T-cell (primary cell): Measurements from ENCODE around the gene XPO5. TPM values are rescaled to one million over a fixed set of nuclear protein-coding genes. Genes with fewer than 3 reads are reported as not detected.
"Not testable (repeated sequence)": the region's sequence is repeated elsewhere in the genome, so short reads cannot be mapped to it uniquely, and the experiment has no call there.

Experiments
- ATAC-seq, 4 experiments: fragments of 200-7000 bp in 3 of 4; fragments of 150-1000 bp in 1 of 4; cut with Tn5 transposase; replicated peaks in 1 of 4; 1 replicate in 3 of 4; 2 replicates in 1 of 4; pipeline ENCODE4 v1.10.0; 2021; ENCODE audit warnings: moderate library complexity in 3 of 4, mild to moderate bottlenecking in 2 of 4, moderate number of reproducible peaks in 1 of 4
- CTCF ChIA-PET, 2 donors: fragments of 300-600 bp; sonication (Branson Sonifier 250); formaldehyde crosslinking; loops; one replicate each; lab custom pipeline; 2022; ENCODE audit warnings: antibody characterized with exemption in 2 of 2; lab: Charles Lee
- POLR2A ChIA-PET, 2 donors: fragments of 300-600 bp; sonication (Branson Sonifier 250); formaldehyde crosslinking; loops; one replicate each; lab custom pipeline; 2022; ENCODE audit warnings: antibody characterized with exemption in 2 of 2; lab: Charles Lee
- DNase-seq, 35 experiments: peaks; one replicate each; pipeline versions ENCODE4 v3.0.0 to v3.0.0-alpha.2; 2013 to 2023
- H3K27ac ChIP-seq: one replicate; pipeline ENCODE4 v1.5.1; 2013; ENCODE audit warnings: low read length
- H3K27me3 ChIP-seq, 2 experiments: replicated peaks in 1 of 2; 1 replicate in 1 of 2; 2 replicates in 1 of 2; pipeline versions ENCODE4 v1.6.1 to v1.7.0; 2013; ENCODE audit warnings: low read length in 1 of 2, mixed read lengths in 1 of 2; ENCODE audit not compliant: control insufficient read depth in 2 of 2, insufficient read depth in 2 of 2; ENCODE audit errors: extremely low read depth in 1 of 2
- H3K36me3 ChIP-seq, 2 donors: 1 replicate in 1 of 2; 2 replicates in 1 of 2; pipeline versions ENCODE4 v1.6.1 to v1.7.0; 2013; ENCODE audit warnings: low read length in 1 of 2; ENCODE audit not compliant: control insufficient read depth in 2 of 2, insufficient read depth in 1 of 2; ENCODE audit errors: extremely low read depth in 1 of 2
- H3K4me1 ChIP-seq, 2 experiments: 1 replicate in 1 of 2; 2 replicates in 1 of 2; pipeline versions ENCODE4 v1.6.1 to v1.7.0; 2013; ENCODE audit warnings: low read length in 2 of 2, mixed read lengths in 1 of 2; ENCODE audit not compliant: insufficient read depth in 2 of 2, control insufficient read depth in 1 of 2; ENCODE audit errors: extremely low read depth in 1 of 2
- H3K4me3 ChIP-seq, 2 donors: 1 replicate in 1 of 2; 2 replicates in 1 of 2; pipeline versions ENCODE4 v1.5.1 to v1.7.0; 2013; ENCODE audit warnings: mild to moderate bottlenecking in 2 of 2, low read length in 1 of 2, moderate library complexity in 1 of 2; ENCODE audit not compliant: control insufficient read depth in 1 of 2; ENCODE audit errors: extremely low read depth in 1 of 2
- H3K9me3 ChIP-seq: 2 replicates; pipeline ENCODE4 v1.7.0; 2013
- H3K27ac Mint-ChIP-seq, 2 donors: one replicate each; pipeline ENCODE4 v1.8.0; 2020 to 2021; ENCODE audit warnings: mild to moderate bottlenecking in 2 of 2, mixed read lengths in 2 of 2
- H3K27me3 Mint-ChIP-seq, 2 donors: one replicate each; pipeline ENCODE4 v1.8.0; 2021 to 2022; ENCODE audit warnings: mixed read lengths in 2 of 2
- H3K36me3 Mint-ChIP-seq: one replicate; pipeline ENCODE4 v1.8.0; 2021; ENCODE audit warnings: mixed read lengths
- H3K4me1 Mint-ChIP-seq, 3 donors: one replicate each; pipeline ENCODE4 v1.8.0; 2020 to 2022; ENCODE audit warnings: mixed read lengths in 3 of 3, mild to moderate bottlenecking in 1 of 3
- H3K4me3 Mint-ChIP-seq, 3 donors: one replicate each; pipeline ENCODE4 v1.8.0; 2020 to 2022; ENCODE audit warnings: mild to moderate bottlenecking in 3 of 3, mixed read lengths in 3 of 3, moderate library complexity in 3 of 3
- H3K9me3 Mint-ChIP-seq, 3 donors: one replicate each; pipeline ENCODE4 v1.8.0; 2020 to 2022; ENCODE audit warnings: mixed read lengths in 3 of 3
- WGBS: methylation state at CpG from one replicate; pipeline ENCODE4 v1.1.5; 2013; ENCODE audit warnings: missing lambda C conversion rate; ENCODE audit not compliant: insufficient coverage; 5-methylcytosine and 5-hydroxymethylcytosine counted together
- total RNA-seq, 35 experiments: library from RNA in 6 of 35; stranded (reverse) in 6 of 35; fragments of 120-200 nt in 1 of 35; gene quantifications; one replicate each; pipeline versions ENCODE4 v1.2.1 to v1.2.4 and lab custom pipeline; 2013 to 2026

The XPO5 gene
- total RNA-seq, 5 donors from 2014 or later (not counting 1 experiment from before 2014, with no cell fraction given), result 48.2 to 51.4 (median 50.3) TPM

DNA sequence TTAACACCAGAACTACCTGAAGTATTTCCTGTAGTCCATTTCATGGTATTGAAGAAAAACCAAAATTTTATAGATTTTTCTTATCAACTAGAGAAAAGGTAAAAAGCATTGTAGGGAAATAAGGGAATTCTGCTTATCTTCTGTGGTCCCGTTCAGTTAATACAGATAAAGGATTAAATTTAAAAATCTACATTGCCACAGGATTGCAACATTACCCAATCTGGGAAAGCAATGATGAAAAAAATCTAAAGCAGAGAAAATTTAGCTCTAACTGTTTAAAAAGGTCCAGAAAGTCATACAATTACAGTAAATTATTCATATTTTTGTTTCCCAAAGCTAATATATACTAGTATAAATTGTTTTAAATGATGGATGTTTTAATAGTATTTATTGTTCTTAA is 18.1 kb upstream of the XPO5 start:
- Mint-ChIP-seq H3K36me3 (peaks cover 31% of the 10 kb centered on the region), H3K9me3 (no peaks in the 10 kb centered on the region), H3K27ac (no peak overlapping the region), H3K4me3 (no peak overlapping the region), H3K27me3 (no peaks in the 10 kb centered on the region), H3K4me1 (no peaks in the 10 kb centered on the region)
- H3K27me3 ChIP-seq, result no peaks in the 10 kb centered on the region
- CTCF ChIA-PET, result no interaction called here
- no CpG with 5 or more reads among the region's 1 CpG for WGBS
- H3K4me1 ChIP-seq, result no peaks in the 10 kb centered on the region
- ATAC-seq, result no peak
- POLR2A ChIA-PET, result interaction anchor here (0.6 kb wide), 2 partner anchors 599 to 878 kb away, joined by 4 to 10 read pairs; no protein-coding TSS in a partner anchor
- DNase-seq, result no peak
- no peak overlapping the region for H3K27ac ChIP-seq
- peaks cover 8 to 38% of the 10 kb centered on the region in 2 donors for H3K36me3 ChIP-seq
- no peaks in the 10 kb centered on the region for H3K9me3 ChIP-seq
- H3K4me3 ChIP-seq, result no peak overlapping the region

DNA sequence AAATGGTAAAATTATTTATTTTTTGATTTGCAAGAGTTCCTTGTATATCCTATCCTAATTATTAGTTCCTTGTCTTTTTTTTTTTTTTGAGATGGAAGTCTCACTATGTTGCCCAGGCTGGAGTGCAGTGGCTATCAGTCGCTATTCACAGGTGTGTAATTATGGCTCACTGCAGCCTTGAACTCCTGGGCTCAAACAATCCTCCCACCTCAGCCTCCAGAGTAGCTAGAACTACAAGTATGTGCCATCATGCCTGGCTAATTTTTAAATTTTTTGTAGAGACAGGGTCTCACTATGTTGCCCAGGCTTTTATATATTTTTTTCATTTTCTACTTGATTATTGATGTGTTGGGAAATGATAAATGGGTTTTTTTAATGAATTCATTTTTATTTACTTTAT is 13.7 kb upstream of the XPO5 start:
- POLR2A ChIA-PET, H3K4me3 Mint-ChIP-seq, H3K4me3 ChIP-seq, H3K27ac ChIP-seq, ATAC-seq, DNase-seq, H3K27me3 Mint-ChIP-seq, H3K9me3 Mint-ChIP-seq, CTCF ChIA-PET, H3K27ac Mint-ChIP-seq, H3K9me3 ChIP-seq, H3K27me3 ChIP-seq: not testable (repeated sequence)
- Histone ChIP-seq H3K36me3 (peaks cover 15 to 42% of the 10 kb centered on the region in 2 donors), H3K4me1 (peaks cover 6 to 13% of the 10 kb centered on the region in 2 experiments)
- Mint-ChIP-seq H3K36me3 (peaks cover 41% of the 10 kb centered on the region), H3K4me1 (peaks cover 10 to 16% (median 12%) of the 10 kb centered on the region in 3 donors)
- no CpG with 5 or more reads among the region's 1 CpG for WGBS

DNA sequence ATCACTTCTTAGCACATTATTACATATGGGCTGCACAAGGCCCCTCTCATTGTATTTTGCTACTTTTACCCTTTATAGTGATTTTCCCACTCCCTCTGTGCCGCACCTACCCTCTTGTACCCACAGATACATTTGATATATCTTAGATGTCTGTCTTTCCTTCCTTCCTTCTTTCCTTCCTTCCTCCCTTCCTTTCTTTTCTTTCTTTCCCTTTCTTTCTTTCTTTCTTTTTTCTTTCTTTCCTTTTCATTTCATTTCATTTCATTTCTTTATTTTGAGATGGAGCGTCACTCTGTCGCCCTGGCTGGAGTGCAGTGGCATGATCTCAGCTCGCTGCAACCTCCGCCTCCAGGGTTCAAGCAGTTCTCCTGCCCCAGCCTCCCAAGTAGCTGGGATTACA is 12.4 kb upstream of the XPO5 start:
- no peak overlapping the region for H3K27ac ChIP-seq
- ATAC-seq (no peak), DNase-seq (no peak)
- peak overlapping the region in 1 of 2 donors; percentile 65 for H3K27ac Mint-ChIP-seq
- peaks cover 10 to 19% of the 10 kb centered on the region in 2 experiments for H3K4me1 ChIP-seq
- H3K4me1 Mint-ChIP-seq, result peaks cover 23 to 30% (median 24%) of the 10 kb centered on the region in 3 donors
- peaks cover 15 to 48% of the 10 kb centered on the region in 2 donors for H3K36me3 ChIP-seq
- H3K9me3 Mint-ChIP-seq, result no peaks in the 10 kb centered on the region
- ChIA-PET POLR2A (no interaction called here), CTCF (interaction anchor here in 1 of 2 donors (0.6 kb wide), 1 partner anchor 859 kb away, joined by 3 read pairs; no protein-coding TSS in a partner anchor)
- H3K4me3 ChIP-seq, result no peak overlapping the region
- H3K9me3 ChIP-seq, result no peaks in the 10 kb centered on the region
- H3K4me3 Mint-ChIP-seq, result no peak overlapping the region
- no peaks in the 10 kb centered on the region for H3K27me3 ChIP-seq
- peaks cover 53% of the 10 kb centered on the region for H3K36me3 Mint-ChIP-seq
- 97% methylated on average over 4 of the region's 5 CpGs for WGBS
- H3K27me3 Mint-ChIP-seq, result no peaks in the 10 kb centered on the region

DNA sequence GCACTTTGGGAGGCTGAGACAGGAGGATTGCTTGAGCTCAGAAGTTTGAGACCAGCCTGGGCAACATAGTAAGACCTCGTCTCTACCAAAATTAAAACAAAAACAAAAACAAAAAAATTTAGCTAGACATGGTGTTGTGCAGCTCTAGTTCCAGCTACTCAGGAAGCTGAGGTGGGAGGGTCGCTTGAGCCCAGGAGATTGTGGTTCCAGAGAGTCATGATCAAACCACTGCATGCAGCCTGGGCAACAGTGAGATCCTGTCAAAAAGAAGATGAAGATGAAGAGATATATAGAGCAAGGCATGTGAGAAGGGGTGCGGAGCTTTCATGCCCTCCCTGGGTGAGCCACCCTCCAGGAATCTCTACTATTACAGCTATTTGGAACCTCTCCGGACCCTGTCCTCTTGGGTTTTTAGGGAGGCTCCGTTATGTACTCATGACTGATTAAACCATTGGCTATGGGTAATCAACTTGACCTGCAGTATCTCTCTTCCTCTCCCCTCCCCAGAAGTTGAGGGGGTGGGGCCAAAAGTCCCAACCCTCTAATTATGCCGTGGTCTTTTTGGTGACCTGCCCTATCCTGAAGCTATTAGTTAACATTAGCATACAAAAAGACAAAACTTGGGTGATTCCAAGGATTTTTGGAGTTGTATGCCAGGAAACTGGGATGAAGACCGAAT is 9.2 kb upstream of the XPO5 start:
- CTCF ChIA-PET, result interaction anchor here (0.7 to 1.2 kb wide), 2 partner anchors 24 to 79 kb away, joined by 3 read pairs; no protein-coding TSS in a partner anchor
- Histone ChIP-seq H3K9me3 (no peaks in the 10 kb centered on the region), H3K36me3 (peaks cover 10 to 44% of the 10 kb centered on the region in 2 donors), H3K4me1 (peaks cover 10 to 19% of the 10 kb centered on the region in 2 experiments), H3K27ac (peak overlapping the region; percentile 56), H3K27me3 (no peaks in the 10 kb centered on the region), H3K4me3 (no peak overlapping the region)
- POLR2A ChIA-PET, result no interaction called here
- Mint-ChIP-seq H3K4me1 (peaks cover 24 to 34% (median 27%) of the 10 kb centered on the region in 3 donors), H3K27me3 (no peaks in the 10 kb centered on the region), H3K27ac (peak overlapping the region; percentile 94), H3K4me3 (peak overlapping the region in 2 of 3 donors; percentile 11 to 53), H3K9me3 (no peaks in the 10 kb centered on the region), H3K36me3 (peaks cover 49% of the 10 kb centered on the region)
- 0% methylated on average over 1 of the region's 7 CpGs for WGBS
- ATAC-seq (peak; percentile 61 to 94 (median 86)), DNase-seq (peak in 11 of 35 experiments; percentile 4 to 20 (median 11))

DNA sequence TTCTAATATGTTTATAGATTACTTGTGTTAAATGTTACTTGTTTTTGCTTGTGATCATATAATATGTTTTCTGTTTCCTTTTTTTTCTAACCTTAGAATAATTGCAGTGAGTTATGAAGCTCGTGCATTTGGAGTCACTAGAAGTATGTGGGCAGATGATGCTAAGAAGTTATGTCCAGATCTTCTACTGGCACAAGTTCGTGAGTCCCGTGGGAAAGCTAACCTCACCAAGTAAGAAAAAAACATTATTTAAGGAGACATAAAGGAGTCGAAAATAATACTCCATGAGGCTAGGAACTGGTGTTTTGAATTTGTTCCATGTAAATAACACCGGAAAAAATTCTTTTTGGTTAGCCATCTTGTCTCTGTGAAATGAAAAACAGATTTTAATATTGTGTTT is 7.1 kb upstream of the XPO5 start:
- Histone ChIP-seq H3K27ac (no peak overlapping the region), H3K9me3 (no peaks in the 10 kb centered on the region), H3K4me3 (no peak overlapping the region), H3K27me3 (no peaks in the 10 kb centered on the region), H3K36me3 (peaks cover 10 to 30% of the 10 kb centered on the region in 2 donors), H3K4me1 (peaks cover 13 to 24% of the 10 kb centered on the region in 2 experiments)
- no peak for DNase-seq
- Mint-ChIP-seq H3K27ac (peak overlapping the region; percentile 73 to 94), H3K27me3 (no peaks in the 10 kb centered on the region), H3K36me3 (peaks cover 45% of the 10 kb centered on the region), H3K4me1 (peaks cover 38 to 50% (median 39%) of the 10 kb centered on the region in 3 donors), H3K9me3 (no peaks in the 10 kb centered on the region), H3K4me3 (no peak overlapping the region)
- ATAC-seq, result no peak
- WGBS, result no CpG with 5 or more reads among the region's 5 CpGs
- ChIA-PET POLR2A (interaction anchor here in 1 of 2 donors (0.5 kb wide), 1 partner anchor 15 kb away, joined by 4 read pairs; no protein-coding TSS in a partner anchor), CTCF (interaction anchor here in 1 of 2 donors (0.5 kb wide), 1 partner anchor 1755 kb away, joined by 4 read pairs; no protein-coding TSS in a partner anchor)

DNA sequence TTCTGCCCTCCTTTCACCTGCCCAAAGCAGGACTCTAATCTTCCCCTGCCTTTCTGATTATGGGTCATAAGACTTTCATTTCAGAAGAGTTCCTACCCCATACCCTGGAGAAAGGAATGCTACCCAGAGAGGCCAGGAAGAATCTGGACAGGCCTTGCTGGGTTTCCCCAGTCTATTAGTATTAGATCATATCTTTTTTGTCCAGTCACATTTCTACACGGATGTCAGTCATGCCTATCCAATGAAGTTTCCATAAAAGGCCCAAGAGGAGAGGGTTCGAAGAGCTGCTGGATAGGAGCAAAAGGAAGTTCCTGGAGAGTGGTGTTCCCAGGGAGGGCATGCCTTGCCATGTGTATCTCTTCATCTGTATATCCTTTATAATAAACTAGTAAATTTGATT is 3.3 kb upstream of the XPO5 start:
- no peak for ATAC-seq
- Mint-ChIP-seq H3K36me3 (peaks cover 25% of the 10 kb centered on the region), H3K9me3 (no peaks in the 10 kb centered on the region), H3K27ac (peak overlapping the region; percentile 25 to 28), H3K4me1 (peaks cover 42 to 54% (median 47%) of the 10 kb centered on the region in 3 donors), H3K27me3 (no peaks in the 10 kb centered on the region), H3K4me3 (peak overlapping the region in 1 of 3 donors; percentile 14)
- Histone ChIP-seq H3K27me3 (no peaks in the 10 kb centered on the region), H3K4me3 (no peak overlapping the region), H3K36me3 (peaks cover 0 to 20% of the 10 kb centered on the region in 2 donors), H3K9me3 (no peaks in the 10 kb centered on the region), H3K4me1 (peaks cover 9 to 25% of the 10 kb centered on the region in 2 experiments), H3K27ac (no peak overlapping the region)
- ChIA-PET POLR2A (no interaction called here), CTCF (no interaction called here)
- WGBS, result no CpG with 5 or more reads among the region's 2 CpGs
- DNase-seq, result no peak
